ENCODE results near the gene C7orf33. TPM values are rescaled to one million over a fixed set of nuclear protein-coding genes. Genes with fewer than 3 reads are reported as not detected.
"Not testable (repeated sequence)": the region's sequence is repeated elsewhere in the genome, so short reads cannot be mapped to it uniquely, and the experiment has no call there.

The C7orf33 gene
- total RNA-seq, 1 donor from 2014 or later: not detected

- no peaks in the 10 kb centered on the region for H3K36me3 Mint-ChIP-seq
- H3K9me3 Mint-ChIP-seq: peaks cover 13% of the 10 kb centered on the region
- DNase-seq (ENCODE audit: low spot score in 2 of 2, unreplicated experiment in 2 of 2): no peak
- no peaks in the 10 kb centered on the region for H3K27me3 Mint-ChIP-seq (ENCODE audit: low read depth)
- TF ChIP-seq CTCF (IDR thresholded peaks at IDR 0.05; ENCODE audit: unreplicated experiment): no peak
- no peak overlapping the region for H3K27ac Mint-ChIP-seq
- no peak overlapping the region for H3K4me3 Mint-ChIP-seq
- H3K4me1 Mint-ChIP-seq: peaks cover 3% of the 10 kb centered on the region
Measured at GRCh38 chr7:148571381-148571780, 19.2 kb upstream of the C7orf33 start.

- H3K4me1 Mint-ChIP-seq: peaks cover 2% of the 10 kb centered on the region
- DNase-seq (ENCODE audit: low spot score in 2 of 2, unreplicated experiment in 2 of 2): no peak
- H3K9me3 Mint-ChIP-seq: peaks cover 13% of the 10 kb centered on the region
- H3K27ac Mint-ChIP-seq: no peak overlapping the region
- no peaks in the 10 kb centered on the region for H3K36me3 Mint-ChIP-seq
- no peaks in the 10 kb centered on the region for H3K27me3 Mint-ChIP-seq (ENCODE audit: low read depth)
- TF ChIP-seq CTCF (IDR thresholded peaks at IDR 0.05; ENCODE audit: unreplicated experiment): no peak
- no peak overlapping the region for H3K4me3 Mint-ChIP-seq
Measured at GRCh38 chr7:148572067-148572522, 18.5 kb upstream of the C7orf33 start.

GRCh38 chr7:148573581-148573980 is 17.0 kb upstream of the C7orf33 start:
- DNase-seq (ENCODE audit: low spot score in 2 of 2, unreplicated experiment in 2 of 2); H3K4me3 Mint-ChIP-seq; H3K36me3 Mint-ChIP-seq; H3K27me3 Mint-ChIP-seq (ENCODE audit: low read depth); H3K4me1 Mint-ChIP-seq; H3K27ac Mint-ChIP-seq: not testable (repeated sequence)
- H3K9me3 Mint-ChIP-seq: peaks cover 13% of the 10 kb centered on the region

GRCh38 chr7:148575640-148576411 is 14.7 kb upstream of the C7orf33 start:
- TF ChIP-seq CTCF (IDR thresholded peaks at IDR 0.05; ENCODE audit: unreplicated experiment): peak; percentile 86

GRCh38 chr7:148579366-148579765 is 11.2 kb upstream of the C7orf33 start:
- DNase-seq (ENCODE audit: low spot score in 2 of 2, unreplicated experiment in 2 of 2): no peak
- Mint-ChIP-seq H3K27me3 (ENCODE audit: low read depth) (no peaks in the 10 kb centered on the region), H3K9me3 (no peaks in the 10 kb centered on the region), H3K27ac (no peak overlapping the region), H3K4me3 (no peak overlapping the region), H3K36me3 (no peaks in the 10 kb centered on the region), H3K4me1 (peaks cover 2% of the 10 kb centered on the region)
- no peak for TF ChIP-seq CTCF (IDR thresholded peaks at IDR 0.05; ENCODE audit: unreplicated experiment)

More at GRCh38 chr7:148575640-148576411, 14.7 kb upstream of the C7orf33 start:
- Mint-ChIP-seq H3K4me3 (no peak overlapping the region), H3K36me3 (no peaks in the 10 kb centered on the region), H3K27ac (no peak overlapping the region), H3K27me3 (ENCODE audit: low read depth) (no peaks in the 10 kb centered on the region), H3K9me3 (no peaks in the 10 kb centered on the region), H3K4me1 (peaks cover 2% of the 10 kb centered on the region)
- peak; percentile 46 to 78 for DNase-seq (ENCODE audit: low spot score in 2 of 2, unreplicated experiment in 2 of 2)

- Mint-ChIP-seq H3K4me3 (no peak overlapping the region), H3K4me1 (peaks cover 4% of the 10 kb centered on the region), H3K9me3 (no peaks in the 10 kb centered on the region), H3K27ac (no peak overlapping the region), H3K36me3 (no peaks in the 10 kb centered on the region), H3K27me3 (ENCODE audit: low read depth) (no peaks in the 10 kb centered on the region)
- DNase-seq (ENCODE audit: low spot score in 2 of 2, unreplicated experiment in 2 of 2): no peak
- no peak for TF ChIP-seq CTCF (IDR thresholded peaks at IDR 0.05; ENCODE audit: unreplicated experiment)
Measured at GRCh38 chr7:148580446-148580845, 10.1 kb upstream of the C7orf33 start.

Data from mesothelial cell of epicardium (in vitro differentiated cells).